Articular chondrocyte of knee joint (primary cell): ENCODE results near the gene SERPINB5. TPM values are rescaled to one million over a fixed set of nuclear protein-coding genes. Genes with fewer than 3 reads are reported as not detected.

Source experiments
- total RNA-seq: library from RNA; depleted of rRNA; stranded (reverse); fragments of >200 nt; gene quantifications from 2 replicates; pipeline ENCODE4 v1.2.3, GENCODE V29; 2012

The SERPINB5 gene
- not detected in 2 replicates for total RNA-seq

DNA sequence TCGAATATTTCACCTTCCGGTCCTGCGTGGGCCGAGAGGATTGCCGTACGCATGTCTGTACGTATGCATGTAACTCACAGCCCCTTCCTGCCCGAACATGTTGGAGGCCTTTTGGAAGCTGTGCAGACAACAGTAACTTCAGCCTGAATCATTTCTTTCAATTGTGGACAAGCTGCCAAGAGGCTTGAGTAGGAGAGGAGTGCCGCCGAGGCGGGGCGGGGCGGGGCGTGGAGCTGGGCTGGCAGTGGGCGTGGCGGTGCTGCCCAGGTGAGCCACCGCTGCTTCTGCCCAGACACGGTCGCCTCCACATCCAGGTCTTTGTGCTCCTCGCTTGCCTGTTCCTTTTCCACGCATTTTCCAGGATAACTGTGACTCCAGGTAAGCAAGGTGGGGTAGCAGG is at the start of gene SERPINB5:
TSS of gene SERPINB5 (plus strand) at position 291 of the 400 bp plus-strand sequence. CDS start 7,471 bp downstream, outside the sequence.

DNA sequence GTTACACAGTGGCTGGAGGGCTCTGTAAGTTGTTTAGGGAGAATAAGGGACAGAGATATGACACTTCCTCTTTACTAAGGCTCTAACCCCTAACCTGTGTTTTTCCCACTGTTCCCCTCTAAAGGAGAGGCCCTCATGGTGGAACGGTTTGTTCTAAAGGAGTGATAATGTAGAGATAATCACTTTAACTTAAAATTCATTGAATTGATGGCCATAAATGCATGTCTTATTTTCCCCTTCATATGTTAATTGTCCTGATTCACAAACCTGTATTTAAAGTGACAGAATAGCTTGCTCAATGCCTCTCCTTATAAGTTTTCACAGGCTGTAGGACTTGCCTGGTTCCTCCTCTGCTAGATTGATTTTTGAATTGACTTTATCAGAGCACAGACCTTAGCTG is 65.3 kb downstream of the SERPINB5 start, which contains the start of gene SERPINB12:
TSS of gene SERPINB12 (plus strand) at position 301 of the 400 bp plus-strand sequence. CDS start 13,791 bp downstream, outside the sequence.

Other genes with a start within 250 kb of the SERPINB5 start
- gene BCL2, start 157.2 kb upstream of the SERPINB5 start, total RNA-seq: 3.7 and 4.6 TPM in 2 replicates
- 49.4 and 62.3 TPM in 2 replicates for gene KDSR, start 109.8 kb upstream of the SERPINB5 start, total RNA-seq
- gene VPS4B, start 54.5 kb upstream of the SERPINB5 start, total RNA-seq: 52.5 and 58.0 TPM in 2 replicates
- not detected in 2 replicates for gene SERPINB12, start 65.4 kb downstream of the SERPINB5 start, total RNA-seq
- gene SERPINB13, start 110.4 kb downstream of the SERPINB5 start, total RNA-seq: not detected in 2 replicates
- not detected in 2 replicates for gene SERPINB4, start 167.3 kb downstream of the SERPINB5 start, total RNA-seq
- gene SERPINB3, start 184.9 kb downstream of the SERPINB5 start, total RNA-seq: not detected in 2 replicates
- not detected in 2 replicates for gene SERPINB11, start 226.0 kb downstream of the SERPINB5 start, total RNA-seq